ENCODE data around the gene DLK2. TPM values are rescaled to one million over a fixed set of nuclear protein-coding genes. Genes with fewer than 3 reads are reported as not detected.

DLK2 gene
- total and polyA plus RNA-seq, 2 of the 13 experiments (the other 11 are each of a cell fraction or from before 2014, with no cell fraction given), result 1.2 to 3.8 TPM

GRCh38 chr6:43435682-43436437, 19.5 kb downstream of the DLK2 start:
- intact Hi-C loops (cut with micrococcal nuclease; ENCODE audit: unreplicated experiment) (loop anchor here (1.0 to 10.0 kb wide), 2 partner anchors 9 to 59 kb away; partner anchors contain the start of gene ABCC10), in situ Hi-C loops (cut with HindIII; ENCODE audit: extremely low pct_ligation_motif_present, low pct_unique_long_range_greater_than_20kb) (no loop called here)
- POLR2A ChIA-PET, result interaction anchor here (0.8 to 4.5 kb wide), 24 partner anchors 9 to 690 kb away, joined by 3 to 63 read pairs (median 6); partner anchors contain the start of genes ABCC10, CNPY3, CUL9 and DLK2
- ATAC-seq, result peak; percentile 3; the same call in 2 of the 3 replicates
- Histone ChIP-seq H3K4me2 (ENCODE audit: low read depth, low read length) (peak overlapping the region; percentile 68), H4K20me1 (ENCODE audit: insufficient read depth, low read length) (no peaks in the 10 kb centered on the region), H3K27ac (ENCODE audit: extremely low read length, insufficient read depth, low read length) (peak overlapping the region; percentile 63), H3K9me3 (ENCODE audit: low read length) (no peaks in the 10 kb centered on the region), H3K27me3 (ENCODE audit: control insufficient read depth in 1 of 2, insufficient read depth in 2 of 2, low read length in 2 of 2) (no peaks in the 10 kb centered on the region), H2AFZ (ENCODE audit: low read length) (no peak overlapping the region), H3K4me1 (ENCODE audit: insufficient read depth, low read length) (peaks cover 34% of the 10 kb centered on the region), H3K79me2 (ENCODE audit: insufficient read depth, low read length) (no peaks in the 10 kb centered on the region), H3K4me3 (replicated peaks in 1 of 3; ENCODE audit: insufficient read depth in 1 of 3, low read depth in 2 of 3, low read length in 3 of 3) (no peak overlapping the region), H3K36me3 (replicated peaks in 1 of 2; ENCODE audit: control insufficient read depth in 1 of 2, insufficient read depth in 2 of 2, low read length in 2 of 2) (peaks cover 3 to 15% of the 10 kb centered on the region in 2 experiments), H3K9ac (ENCODE audit: insufficient read depth, low read depth, low read length) (peak overlapping the region; percentile 27; the same call in 1 of the 2 replicates)
- CTCF ChIA-PET (ENCODE audit: low intra/inter-chr PET ratio, low total read pairs), result no interaction called here
- no TSS peak for BruUV-seq (replicated peaks)
- WGBS (ENCODE audit: low lambda C conversion rate), result 72% methylated on average over 7 of the region's 9 CpGs
- no peak for DNase-seq (ENCODE audit: low spot score)
- no peak for FAIRE-seq
- TF ChIP-seq HNF4G (IDR thresholded peaks at IDR 0.05; ENCODE audit: borderline replicate concordance, low read depth, low read length) (no peak), HNF4G (CRISPR knock-in tag; IDR thresholded peaks at IDR 0.05; ENCODE audit: borderline replicate concordance, low read depth) (no peak), NFE2L2 (IDR thresholded peaks at IDR 0.05; ENCODE audit: low read length) (no peak), ZNF20 (CRISPR knock-in tag; IDR thresholded peaks at IDR 0.05) (no peak), GMEB1 (CRISPR knock-in tag; IDR thresholded peaks at IDR 0.05; ENCODE audit: borderline replicate concordance) (no peak), IRF9 (CRISPR knock-in tag; IDR thresholded peaks at IDR 0.05; ENCODE audit: borderline replicate concordance) (0 out of 2 replicates have a peak, but pooled peaks have one; percentile 42), ZNF235 (CRISPR knock-in tag; IDR thresholded peaks at IDR 0.05; ENCODE audit: borderline replicate concordance) (peak; percentile 76; the same call in 1 of the 2 replicates), ZBTB25 (CRISPR knock-in tag; IDR thresholded peaks at IDR 0.05) (no peak), ETV6 (CRISPR knock-in tag; conservative IDR thresholded peaks at IDR 0.05) (no peak), ZNF572 (CRISPR knock-in tag; IDR thresholded peaks at IDR 0.05) (0 out of 2 replicates have a peak, but pooled peaks have one; percentile 36), BCL6 (CRISPR knock-in tag; IDR thresholded peaks at IDR 0.05) (peak; percentile 50; the same call in 1 of the 2 replicates), ZNF317 (CRISPR knock-in tag; IDR thresholded peaks at IDR 0.05) (0 out of 2 replicates have a peak, but pooled peaks have one; percentile 22), ZNF772 (CRISPR knock-in tag; IDR thresholded peaks at IDR 0.05) (0 out of 2 replicates have a peak, but pooled peaks have one; percentile 29), PTBP1 (IDR thresholded peaks at IDR 0.05; ENCODE audit: low read depth, low read length, poor library complexity, severe bottlenecking) (no peak), ZNF576 (CRISPR knock-in tag; IDR thresholded peaks at IDR 0.05) (0 out of 2 replicates have a peak, but pooled peaks have one; percentile 49), ZNF44 (CRISPR knock-in tag; IDR thresholded peaks at IDR 0.05) (0 out of 2 replicates have a peak, but pooled peaks have one; percentile 19), KDM5A (IDR thresholded peaks at IDR 0.05; ENCODE audit: borderline replicate concordance, low read length) (no peak), ZNF33A (CRISPR knock-in tag; IDR thresholded peaks at IDR 0.05; ENCODE audit: borderline replicate concordance) (no peak)
